ENCODE data around the gene SIK2. TPM values are rescaled to one million over a fixed set of nuclear protein-coding genes. Genes with fewer than 3 reads are reported as not detected.

The SIK2 gene
- total RNA-seq, 1 donor from 2014 or later, result 26.3 TPM

DNA sequence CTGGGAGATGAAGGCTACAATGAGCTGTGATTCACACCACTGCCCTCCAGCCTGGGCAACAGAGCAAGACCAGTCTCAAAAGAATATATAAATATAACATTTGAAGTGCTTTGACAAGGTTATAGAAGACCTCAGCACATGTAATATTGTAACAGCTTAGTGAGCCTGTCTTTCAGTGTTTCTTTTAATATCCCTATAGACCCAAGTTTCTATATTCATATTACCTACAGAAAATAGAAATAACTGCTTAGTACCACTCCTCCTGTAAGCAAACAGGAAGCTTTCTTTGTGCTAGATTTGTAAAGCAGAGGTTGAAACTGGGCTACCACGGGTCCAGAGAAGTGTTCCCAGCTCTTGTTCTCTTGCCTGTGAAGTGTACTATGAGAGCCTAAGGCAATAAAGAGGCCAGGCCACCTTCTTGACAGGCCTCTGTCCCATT lies 95.7 kb downstream of the SIK2 start:
- DNase-seq (no peak), ATAC-seq (peak in 1 of 2 donors; percentile 11)
- no peaks in the 10 kb centered on the region for H3K9me3 ChIP-seq
- no peak overlapping the region for H3K4me3 ChIP-seq
- TF ChIP-seq, protein P1, sequence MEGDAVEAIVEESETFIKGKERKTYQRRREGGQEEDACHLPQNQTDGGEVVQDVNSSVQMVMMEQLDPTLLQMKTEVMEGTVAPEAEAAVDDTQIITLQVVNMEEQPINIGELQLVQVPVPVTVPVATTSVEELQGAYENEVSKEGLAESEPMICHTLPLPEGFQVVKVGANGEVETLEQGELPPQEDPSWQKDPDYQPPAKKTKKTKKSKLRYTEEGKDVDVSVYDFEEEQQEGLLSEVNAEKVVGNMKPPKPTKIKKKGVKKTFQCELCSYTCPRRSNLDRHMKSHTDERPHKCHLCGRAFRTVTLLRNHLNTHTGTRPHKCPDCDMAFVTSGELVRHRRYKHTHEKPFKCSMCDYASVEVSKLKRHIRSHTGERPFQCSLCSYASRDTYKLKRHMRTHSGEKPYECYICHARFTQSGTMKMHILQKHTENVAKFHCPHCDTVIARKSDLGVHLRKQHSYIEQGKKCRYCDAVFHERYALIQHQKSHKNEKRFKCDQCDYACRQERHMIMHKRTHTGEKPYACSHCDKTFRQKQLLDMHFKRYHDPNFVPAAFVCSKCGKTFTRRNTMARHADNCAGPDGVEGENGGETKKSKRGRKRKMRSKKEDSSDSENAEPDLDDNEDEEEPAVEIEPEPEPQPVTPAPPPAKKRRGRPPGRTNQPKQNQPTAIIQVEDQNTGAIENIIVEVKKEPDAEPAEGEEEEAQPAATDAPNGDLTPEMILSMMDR (IDR thresholded peaks at IDR 0.05), result no peak
- H3K27ac ChIP-seq, result no peak overlapping the region
- H3K4me1 ChIP-seq, result peaks cover 11% of the 10 kb centered on the region
- no peaks in the 10 kb centered on the region for H3K27me3 ChIP-seq (ENCODE audit: low read depth)
- H3K36me3 ChIP-seq, result peaks cover 21% of the 10 kb centered on the region
- intact Hi-C loops (cut with DNase I), result no loop called here

DNA sequence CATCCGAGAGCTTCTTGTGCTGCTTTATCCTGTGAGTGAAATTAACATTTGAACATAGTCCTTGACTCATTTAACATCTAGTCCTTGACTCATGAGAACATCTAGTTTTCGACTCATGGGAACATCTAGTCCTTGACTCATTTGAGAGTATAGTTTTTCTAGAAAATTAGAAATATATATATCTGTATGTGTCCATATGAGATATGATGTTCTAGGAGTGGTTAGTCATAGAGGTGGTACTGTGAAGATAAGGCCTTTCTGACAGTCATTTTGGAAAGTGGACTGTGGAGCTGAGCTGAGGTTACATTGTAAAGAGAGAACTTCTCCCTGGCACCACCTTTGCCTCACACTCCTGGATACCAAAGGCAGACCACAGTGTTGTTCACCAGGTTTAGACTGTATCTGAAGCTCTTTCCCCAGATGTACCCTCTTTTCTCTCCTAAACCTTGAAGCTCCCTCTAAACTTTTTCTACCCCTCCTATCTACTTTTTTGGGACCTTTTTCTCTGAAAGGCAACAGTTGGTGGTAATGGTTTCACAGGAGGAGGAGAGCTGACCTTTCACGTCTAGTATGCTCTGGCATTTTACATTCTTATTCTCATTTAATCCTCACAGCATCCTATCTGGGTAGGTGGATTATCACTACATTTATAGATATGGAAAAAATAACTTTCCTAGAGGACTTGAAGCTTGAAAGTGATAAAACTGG lies 96.8 kb downstream of the SIK2 start:
- H3K4me1 ChIP-seq, result peaks cover 11% of the 10 kb centered on the region
- TF ChIP-seq, protein P1 (IDR thresholded peaks at IDR 0.05), result no peak
- H3K9me3 ChIP-seq, result no peaks in the 10 kb centered on the region
- no peak overlapping the region for H3K27ac ChIP-seq
- H3K36me3 ChIP-seq, result peaks cover 32% of the 10 kb centered on the region
- no peaks in the 10 kb centered on the region for H3K27me3 ChIP-seq (ENCODE audit: low read depth)
- no peak for DNase-seq
- no peak overlapping the region for H3K4me3 ChIP-seq
- intact Hi-C loops (cut with DNase I), result no loop called here
- ATAC-seq, result no peak

DNA sequence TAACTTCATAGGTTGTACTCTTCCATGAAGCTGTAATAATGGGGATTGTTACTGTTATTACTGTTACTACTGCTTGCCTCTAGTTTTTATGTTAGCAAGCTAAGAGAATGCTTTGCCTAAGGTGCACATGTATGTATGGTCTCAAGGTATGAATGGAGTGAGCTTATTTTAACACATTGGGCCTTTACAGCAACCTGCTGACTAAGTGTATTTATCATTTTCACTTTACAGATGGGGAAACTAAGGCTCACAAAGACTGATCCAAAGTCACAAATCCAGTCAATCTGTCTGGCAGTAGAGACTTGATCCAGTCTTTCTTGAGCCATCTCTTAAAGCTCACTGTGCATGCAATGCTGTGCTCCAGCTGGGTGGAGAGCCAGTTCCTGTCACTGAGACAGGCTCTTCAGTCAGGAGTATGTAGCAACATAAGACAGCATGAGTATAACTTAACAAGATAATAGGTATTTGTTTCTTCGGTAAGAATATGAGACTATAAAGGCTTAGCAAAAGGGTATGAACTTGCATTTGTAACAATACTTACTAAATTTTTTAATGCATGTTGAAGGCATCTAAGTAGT lies 97.4 kb downstream of the SIK2 start:
- DNase-seq (no peak), ATAC-seq (no peak)
- H3K27me3 ChIP-seq (ENCODE audit: low read depth), result no peaks in the 10 kb centered on the region
- no peak overlapping the region for H3K27ac ChIP-seq
- H3K9me3 ChIP-seq, result no peaks in the 10 kb centered on the region
- intact Hi-C loops (cut with DNase I), result loop anchor here (5.0 kb wide), 1 partner anchor 57 kb away; no protein-coding TSS in a partner anchor
- no peak overlapping the region for H3K4me3 ChIP-seq
- H3K4me1 ChIP-seq, result peaks cover 11% of the 10 kb centered on the region
- TF ChIP-seq, protein P1 (IDR thresholded peaks at IDR 0.05), result no peak
- peaks cover 38% of the 10 kb centered on the region for H3K36me3 ChIP-seq

DNA sequence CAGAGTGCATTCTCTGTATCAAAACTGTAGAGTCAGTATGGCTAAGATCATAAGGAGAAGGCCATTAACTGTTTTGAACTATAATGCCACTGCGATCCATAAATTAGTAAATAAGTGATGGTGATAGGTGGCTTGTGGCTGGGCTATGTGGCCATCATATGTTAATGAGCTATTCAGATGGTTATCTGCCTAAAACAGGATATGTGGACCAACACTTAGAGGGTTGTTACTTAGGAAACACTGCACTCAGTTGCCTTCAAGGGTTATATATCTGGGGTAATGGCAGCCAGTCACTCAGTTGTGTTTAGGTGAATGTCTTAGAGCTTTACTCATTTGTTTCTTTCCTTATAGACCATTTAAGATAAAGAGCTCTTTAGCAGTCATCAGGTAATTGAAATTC lies 97.9 kb downstream of the SIK2 start:
- no peak for DNase-seq
- peaks cover 43% of the 10 kb centered on the region for H3K36me3 ChIP-seq
- intact Hi-C loops (cut with DNase I), result loop anchor here (5.0 kb wide), 1 partner anchor 58 kb away; no protein-coding TSS in a partner anchor
- H3K4me3 ChIP-seq, result no peak overlapping the region
- ATAC-seq, result no peak
- peaks cover 11% of the 10 kb centered on the region for H3K4me1 ChIP-seq
- H3K9me3 ChIP-seq, result no peaks in the 10 kb centered on the region
- no peak overlapping the region for H3K27ac ChIP-seq
- no peaks in the 10 kb centered on the region for H3K27me3 ChIP-seq (ENCODE audit: low read depth)
- TF ChIP-seq, protein P1 (IDR thresholded peaks at IDR 0.05), result no peak

DNA sequence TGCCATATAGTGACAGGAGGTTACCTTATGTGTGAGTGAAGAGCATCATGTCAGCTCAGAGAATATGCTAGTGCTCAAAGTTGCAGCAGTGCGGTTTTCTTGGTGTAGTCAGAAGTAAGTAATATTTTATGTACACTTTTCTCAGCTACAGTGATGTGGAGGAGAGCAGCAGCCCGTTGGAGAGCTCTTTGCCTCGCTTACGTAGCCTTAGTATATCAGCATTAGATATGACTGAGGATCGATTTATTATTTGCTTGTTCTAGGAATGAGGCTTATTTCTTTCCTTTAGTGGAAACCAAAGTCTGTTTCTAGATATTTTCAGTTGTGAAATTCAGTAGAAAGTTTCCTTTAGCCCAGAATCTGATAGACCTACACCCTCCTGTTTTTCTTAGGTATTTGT lies 100.4 kb downstream of the SIK2 start:
- Histone ChIP-seq H3K27me3 (ENCODE audit: low read depth) (no peaks in the 10 kb centered on the region), H3K4me3 (no peak overlapping the region), H3K27ac (no peak overlapping the region), H3K9me3 (no peaks in the 10 kb centered on the region), H3K36me3 (peaks cover 54% of the 10 kb centered on the region), H3K4me1 (peaks cover 26% of the 10 kb centered on the region)
- TF ChIP-seq, protein P1 (IDR thresholded peaks at IDR 0.05), result no peak
- ATAC-seq (no peak), DNase-seq (no peak)
- intact Hi-C loops (cut with DNase I), result loop anchor here (5.0 kb wide), 1 partner anchor 60 kb away; no protein-coding TSS in a partner anchor

All from lower lobe of right lung (tissue), 2 donors.